CD4-positive, alpha-beta memory T cell (primary cell): ENCODE measurements around the gene RTN1. TPM values are rescaled to one million over a fixed set of nuclear protein-coding genes. Genes with fewer than 3 reads are reported as not detected.

Experiments used
- CTCF ChIA-PET: fragments of 350-600 bp; sonication (Branson Sonifier 250); formaldehyde crosslinking; loops from one replicate; lab custom pipeline; 2021; ENCODE audit warnings: inconsistent platforms; ENCODE audit not compliant: partially characterized antibody; lab: Charles Lee
- POLR2A ChIA-PET: fragments of 350-600 bp; sonication (Branson Sonifier 250); formaldehyde crosslinking; loops from one replicate; lab custom pipeline; 2021; ENCODE audit not compliant: partially characterized antibody; lab: Charles Lee
- DNase-seq, 5 donors: peaks; one replicate each; pipeline versions ENCODE4 v3.0.0 to v3.0.0-alpha.2; 2020 to 2022; ENCODE audit warnings: mixed read lengths in 1 of 5
- H3K27ac ChIP-seq: one replicate; pipeline ENCODE4 v1.7.0; 2013; ENCODE audit warnings: low read depth, low read length
- H3K27me3 ChIP-seq: 2 replicates; pipeline ENCODE4 v1.7.0; 2013; ENCODE audit warnings: mild to moderate bottlenecking, low read length, moderate library complexity; ENCODE audit not compliant: insufficient read depth
- H3K36me3 ChIP-seq: 2 replicates; pipeline ENCODE4 v1.7.0; 2013; ENCODE audit warnings: mild to moderate bottlenecking, low read length, moderate library complexity; ENCODE audit not compliant: insufficient read depth
- H3K4me1 ChIP-seq: 2 replicates; pipeline ENCODE4 v1.7.0; 2013; ENCODE audit warnings: mild to moderate bottlenecking, low read length, moderate library complexity; ENCODE audit not compliant: insufficient read depth
- H3K4me3 ChIP-seq, 2 donors: one replicate each; pipeline ENCODE4 v1.7.0; 2013; ENCODE audit warnings: low read length in 2 of 2, mild to moderate bottlenecking in 1 of 2
- H3K9me3 ChIP-seq, 2 donors: one replicate each; pipeline ENCODE4 v1.7.0; 2013; ENCODE audit warnings: low read length in 2 of 2, control low read depth in 1 of 2; ENCODE audit not compliant: control insufficient read depth in 1 of 2
- H3K27ac Mint-ChIP-seq, 7 donors: one replicate each; pipeline ENCODE4 v1.8.0; 2020 to 2021; ENCODE audit warnings: mixed read lengths in 7 of 7, mild to moderate bottlenecking in 6 of 7, inconsistent platforms in 3 of 7, moderate library complexity in 3 of 7
- H3K27me3 Mint-ChIP-seq, 2 donors: one replicate each; pipeline ENCODE4 v1.8.0; 2020 to 2021; ENCODE audit warnings: mixed read lengths in 2 of 2
- H3K36me3 Mint-ChIP-seq, 2 donors: one replicate each; pipeline ENCODE4 v1.8.0; 2020 to 2021; ENCODE audit warnings: mixed read lengths in 2 of 2, inconsistent platforms in 1 of 2, mild to moderate bottlenecking in 1 of 2
- H3K4me1 Mint-ChIP-seq, 4 donors: one replicate each; pipeline ENCODE4 v1.8.0; 2020 to 2021; ENCODE audit warnings: mixed read lengths in 4 of 4, mild to moderate bottlenecking in 1 of 4
- H3K4me3 Mint-ChIP-seq, 8 donors: one replicate each; pipeline ENCODE4 v1.8.0; 2020 to 2021; ENCODE audit warnings: mixed read lengths in 8 of 8, mild to moderate bottlenecking in 7 of 8, moderate library complexity in 6 of 8, inconsistent platforms in 3 of 8
- H3K9me3 Mint-ChIP-seq, 8 donors: one replicate each; pipeline ENCODE4 v1.8.0; 2020 to 2021; ENCODE audit warnings: mixed read lengths in 8 of 8, mild to moderate bottlenecking in 5 of 8, inconsistent platforms in 3 of 8, moderate library complexity in 1 of 8
- intact Hi-C: fragments of 100-400 bp; cut with micrococcal nuclease; formaldehyde crosslinking; loops from one replicate; pipeline ENCODE4 v1.15.1; 2023
- polyA plus RNA-seq, 2 donors: library from polyadenylated mRNA; unstranded; fragments of 300-500 nt; fragmentation: Illumina TruSeq; gene quantifications; one replicate each; pipeline ENCODE4 v1.2.3, GENCODE V29; 2021
- total RNA-seq, 2 experiments: library from RNA; stranded (reverse); gene quantifications; one replicate each; pipeline ENCODE4 v1.2.3, GENCODE V29; 2021

Gene RTN1
- total and polyA plus RNA-seq, 4 experiments from 2014 or later = 0.39 TPM; not detected in 3

DNA sequence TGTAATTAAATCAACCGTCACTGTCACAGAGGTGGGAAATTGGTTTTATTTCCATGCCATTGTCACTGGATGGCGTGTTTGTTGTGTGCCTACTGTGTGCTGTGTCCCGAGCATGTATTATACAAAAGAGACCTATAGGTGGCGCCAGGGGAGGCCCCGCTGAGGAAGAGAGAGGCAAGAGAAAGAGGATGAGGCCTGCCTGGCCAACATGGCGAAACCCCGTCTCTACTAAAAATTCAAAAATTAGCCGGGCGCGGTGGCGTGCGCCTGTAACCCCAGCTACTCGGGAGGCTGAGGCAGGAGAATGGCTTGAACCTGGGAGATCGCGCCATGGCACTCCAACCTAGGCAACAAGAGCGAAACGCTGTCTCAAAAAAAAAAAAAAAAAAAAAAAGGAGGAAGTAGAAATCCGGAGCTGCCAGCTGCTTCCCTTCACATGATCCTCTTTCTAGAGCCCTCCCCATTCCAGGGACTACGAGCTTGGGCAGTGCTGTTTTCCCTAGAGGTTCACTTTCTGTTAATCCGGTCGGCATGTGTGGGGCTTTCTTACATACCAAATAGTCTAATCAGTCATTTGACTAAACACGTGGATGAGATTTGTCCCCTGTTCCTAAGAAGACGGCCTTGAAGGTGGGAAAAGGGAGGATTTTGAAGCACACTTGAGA lies 287.6 kb downstream of the RTN1 start:
- intact Hi-C loops = no loop called here
- H3K4me3 ChIP-seq = no peak overlapping the region
- H3K27ac ChIP-seq = no peak overlapping the region
- no peak for DNase-seq
- H3K27me3 Mint-ChIP-seq = peaks cover 0 to 3% of the 10 kb centered on the region in 2 donors
- H3K36me3 Mint-ChIP-seq = no peaks in the 10 kb centered on the region
- no peaks in the 10 kb centered on the region for H3K36me3 ChIP-seq
- H3K9me3 ChIP-seq = no peaks in the 10 kb centered on the region
- ChIA-PET POLR2A (no interaction called here), CTCF (no interaction called here)
- H3K4me3 Mint-ChIP-seq = no peak overlapping the region
- H3K4me1 Mint-ChIP-seq = peaks cover 4 to 14% (median 9%) of the 10 kb centered on the region in 4 donors
- peaks cover 14% of the 10 kb centered on the region for H3K4me1 ChIP-seq
- H3K27me3 ChIP-seq = no peaks in the 10 kb centered on the region
- no peak overlapping the region for H3K27ac Mint-ChIP-seq
- H3K9me3 Mint-ChIP-seq = peaks cover 0 to 2% (median 0%) of the 10 kb centered on the region in 8 donors

DNA sequence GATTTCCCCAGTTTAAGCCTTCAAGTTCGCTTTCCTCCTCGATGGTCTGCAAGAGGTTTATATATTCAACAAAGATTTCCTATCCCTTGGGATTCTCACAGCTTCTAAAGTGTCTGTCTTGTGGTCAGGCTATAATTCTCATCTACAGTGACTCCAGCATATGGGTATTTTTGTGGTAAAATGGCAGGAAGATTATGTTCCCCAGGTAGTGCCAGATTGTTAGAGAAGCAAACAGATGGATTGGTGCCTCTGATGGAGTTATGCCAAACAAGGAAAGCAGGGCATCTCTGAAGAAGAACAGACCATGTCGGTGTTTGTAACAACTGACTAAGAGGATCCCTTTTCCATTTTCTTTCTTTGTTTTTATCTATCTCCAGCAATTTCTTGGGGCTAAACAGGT lies 288.4 kb downstream of the RTN1 start:
- peaks cover 4 to 13% (median 8%) of the 10 kb centered on the region in 4 donors for H3K4me1 Mint-ChIP-seq
- H3K4me3 ChIP-seq = no peak overlapping the region
- intact Hi-C loops = no loop called here
- peaks cover 13% of the 10 kb centered on the region for H3K4me1 ChIP-seq
- no peaks in the 10 kb centered on the region for H3K36me3 ChIP-seq
- no peaks in the 10 kb centered on the region for H3K27me3 ChIP-seq
- DNase-seq = no peak
- H3K4me3 Mint-ChIP-seq = no peak overlapping the region
- H3K9me3 Mint-ChIP-seq = peaks cover 0 to 2% (median 0%) of the 10 kb centered on the region in 8 donors
- ChIA-PET CTCF (no interaction called here), POLR2A (no interaction called here)
- no peaks in the 10 kb centered on the region for H3K9me3 ChIP-seq
- no peak overlapping the region for H3K27ac ChIP-seq
- peaks cover 0 to 3% of the 10 kb centered on the region in 2 donors for H3K27me3 Mint-ChIP-seq
- H3K36me3 Mint-ChIP-seq = no peaks in the 10 kb centered on the region
- H3K27ac Mint-ChIP-seq = no peak overlapping the region

DNA sequence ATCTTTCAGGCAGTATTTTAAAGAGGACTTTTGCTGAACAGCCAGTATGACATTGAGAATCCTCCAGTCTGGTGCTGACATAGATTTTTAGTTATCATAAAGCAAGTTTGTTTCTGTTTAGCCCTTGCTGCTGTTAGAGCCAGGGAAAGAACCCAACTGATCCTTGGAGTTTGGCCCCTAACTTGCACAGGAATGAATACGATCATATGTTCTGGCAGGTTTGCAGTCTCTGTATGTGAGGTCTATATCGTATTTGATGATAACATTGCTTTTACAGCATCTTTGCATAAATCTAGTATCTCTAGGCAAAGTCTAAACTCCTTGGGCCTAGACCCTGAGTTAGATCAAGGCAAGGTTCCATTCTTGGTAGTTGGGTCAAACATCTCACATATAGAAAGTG lies 289.7 kb downstream of the RTN1 start:
- Mint-ChIP-seq H3K9me3 (peaks cover 0 to 2% (median 0%) of the 10 kb centered on the region in 8 donors), H3K27me3 (peaks cover 4 to 5% of the 10 kb centered on the region in 2 donors), H3K4me1 (peaks cover 6 to 12% (median 7%) of the 10 kb centered on the region in 4 donors), H3K27ac (no peak overlapping the region), H3K4me3 (no peak overlapping the region), H3K36me3 (no peaks in the 10 kb centered on the region)
- Histone ChIP-seq H3K9me3 (no peaks in the 10 kb centered on the region), H3K4me1 (peaks cover 13% of the 10 kb centered on the region), H3K4me3 (no peak overlapping the region), H3K27ac (no peak overlapping the region), H3K36me3 (no peaks in the 10 kb centered on the region), H3K27me3 (no peaks in the 10 kb centered on the region)
- intact Hi-C loops = no loop called here
- CTCF ChIA-PET = no interaction called here
- POLR2A ChIA-PET = no interaction called here
- DNase-seq = no peak

DNA sequence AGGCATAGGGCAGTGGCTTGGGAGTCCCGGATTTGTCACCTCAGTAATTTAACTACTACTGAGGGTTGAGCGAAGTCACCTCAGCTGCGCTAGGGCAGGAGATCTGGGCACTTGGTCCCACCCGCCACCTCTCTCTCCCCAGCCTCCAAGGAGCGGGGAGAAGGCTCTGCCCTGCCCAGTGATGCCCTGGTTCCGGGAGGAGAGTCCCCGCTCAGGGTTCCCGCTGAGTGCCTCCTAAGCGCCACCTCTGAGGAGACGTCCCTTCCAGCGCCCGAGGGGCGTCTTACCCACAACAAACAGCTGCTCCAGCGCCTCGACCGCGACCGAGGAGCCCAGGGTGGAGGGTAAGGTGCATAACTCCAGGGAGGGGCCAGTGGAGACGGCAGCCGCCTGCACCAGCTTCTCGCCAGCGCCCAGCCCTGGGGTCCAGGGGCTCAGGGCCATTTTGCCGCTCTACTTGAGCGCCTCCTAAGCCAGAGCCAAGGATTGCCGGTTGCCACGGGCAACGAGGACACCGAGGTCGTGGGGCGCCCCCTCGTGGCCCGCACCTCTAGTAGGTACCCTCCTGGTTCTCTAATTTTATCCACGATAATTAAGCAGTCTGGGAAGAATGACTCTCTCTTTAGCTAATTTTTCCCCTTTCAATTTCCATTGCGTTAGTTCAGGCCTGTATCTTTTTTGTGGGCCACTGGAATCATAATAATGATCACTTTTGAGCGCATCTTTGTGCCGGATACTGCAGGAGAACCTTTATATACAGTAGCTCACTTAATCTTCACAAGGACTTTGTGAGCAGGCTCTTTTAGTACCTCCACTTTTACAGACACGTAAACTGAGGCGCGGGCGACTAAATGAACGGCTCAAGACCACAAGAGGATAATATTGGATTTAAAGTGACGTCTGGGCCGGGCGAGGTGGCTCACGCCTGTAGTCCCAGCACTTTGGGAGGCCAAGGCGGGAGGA lies 294.0 kb downstream of the RTN1 start, which contains the start of gene CCDC175:
Gene CCDC175, minus strand, starts transcription at position 481 of the 963 bp plus-strand sequence. Its CDS starts 37 bp downstream, at position 444.
- Mint-ChIP-seq H3K9me3 (peaks cover 0 to 2% (median 0%) of the 10 kb centered on the region in 8 donors), H3K27me3 (peaks cover 3 to 4% of the 10 kb centered on the region in 2 donors), H3K27ac (peak within 1 kb of the TSS in 6 of 7 donors; percentile 0 to 91 (median 42)), H3K4me3 (peak within 1 kb of the TSS; percentile 76 to 88 (median 82)), H3K36me3 (no peaks in the 10 kb centered on the region), H3K4me1 (peaks cover 5 to 11% (median 6%) of the 10 kb centered on the region in 4 donors)
- Histone ChIP-seq H3K4me3 (peak within 1 kb of the TSS; percentile 63 to 69), H3K27ac (no peak within 1 kb of the TSS), H3K9me3 (no peaks in the 10 kb centered on the region), H3K4me1 (peaks cover 10% of the 10 kb centered on the region), H3K36me3 (no peaks in the 10 kb centered on the region), H3K27me3 (no peaks in the 10 kb centered on the region)
- POLR2A ChIA-PET = interaction anchor here (0.8 to 1.1 kb wide), 2 partner anchors 92 to 1157 kb away, joined by 3 to 4 read pairs; partner anchors contain the start of genes JKAMP and L3HYPDH
- CTCF ChIA-PET = interaction anchor here (0.6 to 4.1 kb wide), 24 partner anchors 9 to 1076 kb away, joined by 3 to 32 read pairs (median 4); partner anchors contain the start of genes GPR135, JKAMP and L3HYPDH
- DNase-seq = peak; percentile 76 to 84 (median 80)
- intact Hi-C loops = loop anchor here (1.0 to 5.0 kb wide), 8 partner anchors 69 to 1075 kb away; partner anchors contain the start of genes DAAM1, JKAMP, L3HYPDH and PCNX4

DNA sequence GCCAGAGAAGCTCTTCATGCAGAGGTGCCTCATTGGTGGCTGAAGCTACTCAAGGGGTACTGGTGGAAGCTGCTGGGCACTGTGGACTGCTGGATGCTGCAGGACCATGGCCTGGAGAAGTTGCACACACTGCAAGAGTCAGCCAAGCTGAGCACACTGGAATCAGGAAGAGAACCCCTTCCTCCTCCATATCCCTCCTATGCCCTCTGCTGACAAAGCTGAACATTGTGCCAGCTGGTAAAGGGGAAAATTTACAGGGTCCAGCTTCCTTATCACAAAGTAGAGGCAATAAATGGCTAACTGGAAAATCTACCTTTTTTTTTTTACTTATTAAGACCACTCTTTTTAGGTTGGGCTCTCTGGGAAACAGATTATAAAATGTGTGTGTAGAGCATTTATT lies 300.5 kb downstream of the RTN1 start:
- POLR2A ChIA-PET = no interaction called here
- Histone ChIP-seq H3K27me3 (no peaks in the 10 kb centered on the region), H3K36me3 (no peaks in the 10 kb centered on the region), H3K4me1 (no peaks in the 10 kb centered on the region), H3K4me3 (no peak overlapping the region), H3K27ac (no peak overlapping the region), H3K9me3 (no peaks in the 10 kb centered on the region)
- CTCF ChIA-PET = interaction anchor here (1.4 kb wide), 1 partner anchor 443 kb away, joined by 3 read pairs; no protein-coding TSS in a partner anchor
- no peak for DNase-seq
- H3K9me3 Mint-ChIP-seq = no peaks in the 10 kb centered on the region
- H3K27me3 Mint-ChIP-seq = peaks cover 10 to 12% of the 10 kb centered on the region in 2 donors
- intact Hi-C loops = no loop called here
- H3K27ac Mint-ChIP-seq = no peak overlapping the region
- no peak overlapping the region for H3K4me3 Mint-ChIP-seq
- H3K36me3 Mint-ChIP-seq = no peaks in the 10 kb centered on the region
- H3K4me1 Mint-ChIP-seq = no peaks in the 10 kb centered on the region

DNA sequence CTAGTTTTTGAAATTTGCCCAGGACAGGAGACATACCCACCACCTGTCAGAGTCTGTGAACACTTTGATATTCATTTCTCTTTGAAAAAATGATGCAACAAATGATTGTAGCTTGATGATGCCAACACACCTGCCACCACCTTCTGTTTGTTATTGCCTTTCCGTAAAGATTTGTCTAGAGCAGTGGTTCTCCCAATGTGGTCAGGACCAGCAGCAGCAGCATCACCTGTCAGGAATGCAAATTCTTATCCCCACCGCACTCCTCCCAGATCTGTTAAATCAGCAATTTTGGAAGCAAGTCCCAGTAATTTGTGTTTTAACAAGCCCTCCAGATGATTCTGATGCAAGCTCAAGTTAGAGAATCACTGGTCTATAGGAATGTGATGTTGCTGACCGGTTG lies 303.9 kb downstream of the RTN1 start:
- DNase-seq = no peak
- Histone ChIP-seq H3K4me1 (no peaks in the 10 kb centered on the region), H3K36me3 (no peaks in the 10 kb centered on the region), H3K4me3 (no peak overlapping the region), H3K27ac (no peak overlapping the region), H3K9me3 (no peaks in the 10 kb centered on the region), H3K27me3 (no peaks in the 10 kb centered on the region)
- Mint-ChIP-seq H3K27ac (no peak overlapping the region), H3K27me3 (peaks cover 11 to 13% of the 10 kb centered on the region in 2 donors), H3K9me3 (no peaks in the 10 kb centered on the region), H3K4me1 (no peaks in the 10 kb centered on the region), H3K4me3 (no peak overlapping the region), H3K36me3 (no peaks in the 10 kb centered on the region)
- intact Hi-C loops = no loop called here
- ChIA-PET POLR2A (no interaction called here), CTCF (interaction anchor here (5.2 kb wide), 1 partner anchor 11 kb away, joined by 31 read pairs; the partner anchor contains the start of gene CCDC175)
